ENCODE results near the gene CDH4.
"Not testable (repeated sequence)": the region's sequence is repeated elsewhere in the genome, so short reads cannot be mapped to it uniquely, and the experiment has no call there.

CDH4 gene

GRCh38 chr20:61963885-61964674, 712.0 kb downstream of the CDH4 start:
- DNase-seq (ENCODE audit: low read depth), result no peak

DNA sequence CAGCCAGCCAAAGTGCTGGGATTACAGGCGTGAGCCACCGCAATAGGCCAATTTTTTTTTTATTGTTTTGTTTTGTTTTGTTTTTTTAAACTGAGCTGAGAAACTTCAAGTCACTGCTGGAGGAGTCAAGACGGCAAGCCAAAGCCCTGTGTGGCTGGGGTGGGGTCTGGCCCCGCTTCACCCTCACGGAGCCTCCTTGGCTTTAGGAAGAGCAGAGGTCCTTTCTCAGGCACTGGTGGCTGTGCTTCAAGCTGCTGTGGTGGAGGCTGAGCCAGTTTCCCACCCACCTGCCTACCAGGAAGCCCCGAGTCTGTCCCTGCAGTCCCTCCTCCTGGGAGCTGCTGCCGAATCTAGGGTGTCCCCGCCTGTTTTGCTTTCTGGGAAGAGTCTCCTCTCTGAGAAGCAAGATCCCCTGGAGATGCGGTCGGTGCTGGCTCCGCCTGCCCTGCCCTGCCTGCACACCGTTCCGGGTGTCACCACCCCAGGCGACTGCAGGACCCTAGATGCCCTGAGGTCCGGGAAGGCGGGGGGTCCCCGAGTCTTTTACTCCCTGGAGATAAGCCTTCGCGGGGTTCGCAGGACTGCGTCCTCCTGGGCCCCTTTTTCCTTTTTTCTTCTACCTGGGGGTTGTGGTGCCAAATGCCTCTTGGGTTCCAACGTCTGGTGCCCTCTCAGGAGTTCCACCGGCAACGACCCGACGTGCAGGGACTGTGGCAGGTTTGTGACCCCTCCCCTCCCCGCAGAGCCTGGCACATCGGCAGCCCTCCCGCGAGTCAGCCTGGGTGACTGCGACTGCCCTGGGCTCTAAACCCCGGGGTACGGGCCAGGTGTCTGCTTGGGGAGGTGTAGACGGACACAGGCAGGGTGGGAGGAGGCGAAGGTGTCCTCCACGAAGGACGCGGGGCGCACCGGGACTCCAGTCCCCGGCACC, 712.9 kb downstream of the CDH4 start:
- no peak for DNase-seq (ENCODE audit: low read depth)

- DNase-seq (ENCODE audit: low read depth), result no peak
These were observed 713.8 kb downstream of the CDH4 start for GRCh38 chr20:61965606-61966491.

GRCh38 chr20:61966492-61967244, 714.6 kb downstream of the CDH4 start:
- no peak for DNase-seq (ENCODE audit: low read depth)

GRCh38 chr20:61967300-61967699, 715.2 kb downstream of the CDH4 start:
- no peak for DNase-seq (ENCODE audit: low read depth)

DNA sequence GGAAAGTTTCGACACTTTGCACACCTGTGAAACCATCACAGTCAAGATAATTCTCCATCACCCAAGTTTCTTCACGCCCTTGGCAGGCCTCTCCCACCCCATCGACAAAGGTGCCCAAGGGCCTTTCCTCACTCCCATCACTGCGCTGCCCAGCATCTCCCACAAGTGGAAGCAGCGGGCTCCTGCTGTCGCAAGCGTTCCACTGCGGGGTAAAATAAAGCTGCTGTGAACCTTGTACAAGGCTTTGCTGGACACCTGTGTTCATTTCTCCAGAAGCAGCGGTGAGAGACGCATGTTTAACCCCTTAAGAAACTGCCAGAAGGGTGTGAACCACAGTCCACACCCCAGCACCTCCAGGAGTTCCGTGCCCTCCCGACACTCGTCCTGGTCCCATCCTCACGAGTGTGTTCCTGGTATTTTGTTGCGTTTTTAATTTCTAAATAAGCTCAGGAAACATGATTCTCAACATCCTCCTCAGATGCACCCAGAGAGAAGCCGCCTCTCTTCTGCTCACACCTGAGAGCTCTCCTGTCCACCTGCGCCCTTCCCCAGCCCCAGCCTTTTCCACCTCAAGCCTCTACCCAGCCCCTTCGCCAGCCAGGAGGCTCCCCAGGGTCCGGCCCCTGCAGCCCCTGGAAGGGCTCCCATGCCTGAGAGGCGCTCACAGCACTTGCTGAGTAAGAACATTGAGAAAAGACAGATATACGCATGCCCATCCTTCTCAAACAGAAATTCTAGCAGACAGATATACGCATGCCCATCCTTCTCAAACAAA, 716.2 kb downstream of the CDH4 start:
- DNase-seq (ENCODE audit: low read depth), result no peak

DNA sequence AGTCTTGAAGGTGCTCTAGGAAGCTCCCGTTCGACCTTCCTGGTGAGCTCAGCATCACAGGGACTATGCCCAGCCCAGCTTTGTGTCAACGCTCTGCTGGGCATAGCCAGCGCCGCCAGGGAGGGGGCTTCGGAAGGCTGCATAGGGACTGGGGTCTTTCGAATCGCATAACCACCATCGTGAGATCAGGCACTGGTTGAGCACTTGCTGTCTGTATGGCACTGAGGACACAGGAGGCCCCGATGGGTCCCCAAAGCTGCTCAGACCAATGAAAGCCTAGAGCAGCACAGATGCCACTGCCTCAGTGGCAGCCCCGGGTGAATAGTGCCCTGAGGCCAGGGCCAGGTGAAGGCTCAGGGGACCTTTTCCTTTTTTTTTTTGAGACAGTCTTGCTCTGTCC, 716.9 kb downstream of the CDH4 start:
- no peak for DNase-seq (ENCODE audit: low read depth)

DNA sequence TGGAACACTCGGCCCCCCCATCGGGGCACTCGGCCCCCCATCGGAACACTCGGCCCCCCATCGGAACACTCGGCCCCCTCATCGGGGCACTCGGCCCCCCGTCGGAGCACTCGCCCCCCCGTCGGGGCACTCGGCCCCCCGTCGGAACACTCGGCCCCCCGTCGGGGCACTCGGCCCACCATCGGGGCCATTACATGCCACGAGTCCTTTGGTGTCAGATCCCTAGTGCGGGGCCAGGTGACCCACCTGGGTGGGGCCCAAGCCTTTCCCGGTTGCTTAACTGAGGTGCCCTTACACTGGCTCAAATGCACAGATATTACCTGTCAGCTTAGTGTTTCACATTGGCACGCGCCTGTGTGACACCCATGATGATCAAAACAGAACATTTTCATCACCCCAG, 717.7 kb downstream of the CDH4 start:
- no peak for DNase-seq (ENCODE audit: low read depth)

DNA sequence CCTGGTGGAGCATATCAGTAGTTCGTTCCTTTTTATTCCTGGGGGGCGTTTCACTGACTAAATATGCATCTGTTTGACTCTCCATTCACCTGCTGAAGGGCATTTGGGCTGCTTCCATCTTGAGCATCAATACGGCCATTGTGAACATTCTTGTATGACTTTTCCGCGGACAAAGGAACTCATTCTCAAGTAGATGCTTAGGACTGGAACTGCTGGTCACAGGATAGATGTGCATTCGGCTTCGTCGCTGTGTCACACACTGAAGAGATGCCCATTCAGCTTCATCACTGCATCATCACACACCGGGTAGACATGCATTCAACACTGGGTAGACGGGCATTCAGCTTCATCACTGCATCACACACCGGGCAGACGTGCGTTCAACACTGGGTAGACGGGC, 718.3 kb downstream of the CDH4 start:
- no peak for DNase-seq (ENCODE audit: low read depth)

- DNase-seq (ENCODE audit: low read depth), result not testable (repeated sequence)
These were observed 719.5 kb downstream of the CDH4 start for GRCh38 chr20:61971595-61971994.

- DNase-seq (ENCODE audit: low read depth), result no peak
These were observed 720.8 kb downstream of the CDH4 start for GRCh38 chr20:61972636-61973508.

DNA sequence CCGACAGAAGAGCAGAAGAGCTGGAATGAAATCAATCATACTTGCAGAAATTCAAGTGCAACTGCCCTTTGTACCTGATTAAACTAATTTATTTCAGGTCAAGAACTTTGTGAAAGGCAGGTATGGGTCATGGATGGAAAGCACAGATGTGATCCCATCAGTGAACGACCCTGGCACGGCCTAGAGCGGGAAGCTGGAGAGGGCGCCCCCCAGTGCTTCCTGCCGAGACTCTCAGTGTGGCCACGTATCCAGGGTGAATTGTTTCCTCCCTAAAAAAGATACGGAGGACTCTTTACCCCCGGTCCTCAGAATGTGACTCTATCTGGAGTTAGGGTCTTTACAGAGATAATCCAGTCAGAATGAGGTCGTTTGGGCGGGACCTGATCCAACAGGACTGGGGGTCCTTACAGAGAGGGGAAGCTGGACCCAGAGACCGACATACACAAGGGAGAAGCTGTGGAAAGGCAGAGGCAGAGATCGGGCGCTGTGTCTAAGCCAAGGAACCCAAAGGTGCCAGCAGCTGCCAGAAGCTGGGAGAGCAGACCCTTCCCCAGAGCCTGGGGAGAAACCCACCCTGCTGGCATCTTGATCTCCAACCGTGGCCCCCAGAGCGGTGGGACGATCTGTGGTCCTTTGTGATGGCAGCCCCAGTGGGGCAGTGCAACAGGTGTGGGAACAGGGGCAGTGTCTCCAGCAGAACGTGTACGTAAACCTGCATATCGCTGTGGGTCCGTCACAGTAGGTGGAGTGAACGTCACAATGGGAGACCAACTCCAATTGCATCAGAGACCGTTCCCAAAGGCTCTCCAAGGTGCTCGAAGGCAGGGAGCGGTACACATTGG, 721.7 kb downstream of the CDH4 start:
- no peak for DNase-seq (ENCODE audit: low read depth)

DNA sequence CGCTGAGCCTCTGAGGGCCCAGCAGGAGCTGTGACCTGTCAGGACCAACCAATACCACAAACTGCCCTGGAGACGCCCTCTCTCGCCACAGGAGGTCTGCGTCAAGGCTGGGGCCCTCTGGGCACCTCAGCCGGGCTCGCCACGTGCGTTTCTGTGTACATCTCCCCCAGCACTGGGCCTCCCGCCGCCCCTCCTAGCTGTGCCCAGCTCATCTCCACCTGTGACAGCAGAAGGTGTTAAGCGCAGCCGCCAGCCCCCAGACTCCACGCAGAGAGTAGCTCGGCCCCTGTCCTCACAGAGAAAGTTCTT, 722.2 kb downstream of the CDH4 start:
- no peak for DNase-seq (ENCODE audit: low read depth)

DNA sequence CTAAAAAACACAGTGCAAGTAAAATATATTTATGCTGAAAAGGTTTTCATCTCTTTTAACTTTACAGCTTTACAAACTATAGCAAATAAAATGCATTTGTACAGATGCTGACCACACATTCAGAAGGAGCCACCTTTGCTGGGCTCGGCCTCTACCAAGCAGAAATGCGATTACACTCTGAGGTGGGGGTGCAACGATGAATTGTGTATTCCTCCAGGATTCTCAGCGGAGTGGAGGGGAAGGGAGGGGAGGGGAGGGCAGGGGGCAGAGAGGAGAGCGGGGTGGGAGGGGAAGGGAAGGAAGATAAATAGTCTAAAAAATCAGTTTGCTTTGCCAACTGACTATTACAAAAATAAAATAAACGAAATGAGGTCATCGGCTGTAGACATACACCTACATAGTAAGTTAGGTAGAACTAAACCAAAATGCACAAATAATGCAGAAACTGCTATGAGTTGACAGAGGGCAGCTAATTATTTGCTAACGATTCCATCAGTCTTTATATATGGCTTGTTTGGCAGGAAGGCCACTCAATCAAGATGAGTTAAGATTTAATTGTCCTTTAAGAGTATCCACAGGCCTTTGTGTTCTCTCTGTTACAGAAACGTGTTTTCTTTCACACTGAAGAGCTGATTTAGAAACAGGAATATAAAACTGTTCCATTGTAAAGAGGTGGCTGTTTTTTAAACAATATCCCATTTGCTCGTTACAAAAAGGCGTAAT, 723.5 kb downstream of the CDH4 start:
- DNase-seq (ENCODE audit: low read depth), result no peak

DNA sequence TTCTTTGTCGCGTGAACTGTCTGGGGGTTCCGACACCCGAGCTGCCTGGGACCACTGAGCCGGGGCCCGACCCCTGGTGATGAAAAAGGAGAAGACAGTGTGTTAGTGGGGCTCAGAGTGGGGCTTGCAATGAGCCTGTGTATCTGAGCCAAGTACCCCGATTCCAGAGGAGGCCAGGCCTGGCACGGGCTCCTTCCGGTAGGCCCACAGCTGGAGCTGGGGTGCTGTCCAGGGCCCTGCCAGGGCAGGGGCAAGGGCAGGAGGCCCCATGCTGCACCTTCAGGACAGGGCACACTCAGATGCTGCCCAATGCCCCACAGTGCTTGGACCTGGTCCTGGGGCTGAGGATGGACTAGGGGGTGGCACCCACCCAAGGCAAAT, 724.2 kb downstream of the CDH4 start:
- DNase-seq (ENCODE audit: low read depth), result no peak

DNA sequence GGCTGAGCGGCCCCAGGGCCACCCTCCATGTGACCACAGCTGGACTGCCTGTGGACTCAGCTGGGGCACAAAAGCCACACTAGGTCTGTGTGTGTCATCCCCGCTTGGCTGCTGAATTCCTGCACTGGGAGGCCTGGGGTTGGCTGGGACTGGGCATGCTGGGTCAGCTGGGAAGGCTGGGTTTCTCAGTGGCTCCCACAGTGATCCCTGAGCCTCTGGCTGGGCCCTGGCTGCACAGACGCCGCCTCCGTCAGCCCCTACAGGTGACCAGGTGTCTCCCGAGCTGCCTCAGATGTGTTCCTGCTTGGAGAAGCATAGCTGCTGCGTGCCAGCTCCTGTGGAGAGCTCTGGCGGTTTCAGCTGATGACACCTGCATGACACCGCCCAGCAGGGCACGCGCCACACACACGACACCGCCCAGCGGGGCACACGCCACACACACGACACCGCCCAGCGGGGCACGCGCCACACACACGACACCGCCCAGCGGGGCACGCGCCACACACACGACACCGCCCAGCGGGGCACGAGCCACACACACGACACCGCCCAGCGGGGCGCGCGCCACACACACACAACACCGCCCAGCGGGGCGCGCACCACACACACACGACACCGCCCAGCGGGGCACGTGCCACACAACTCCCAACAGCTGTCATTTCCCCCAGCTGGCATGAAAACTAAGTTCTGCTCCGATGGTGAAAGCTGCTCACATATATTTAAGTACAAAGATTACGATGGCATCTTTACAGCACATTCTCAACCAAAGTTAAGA, 724.8 kb downstream of the CDH4 start:
- no peak for DNase-seq (ENCODE audit: low read depth)

- DNase-seq (ENCODE audit: low read depth), result no peak
These were observed 725.3 kb downstream of the CDH4 start for GRCh38 chr20:61977419-61977786.

- DNase-seq (ENCODE audit: low read depth), result no peak
These were observed 726.4 kb downstream of the CDH4 start for GRCh38 chr20:61978491-61978890.
